Rectal smooth muscle tissue (tissue), 1 donor: ENCODE results near the gene KANK4.

Experiments used
- H3K27ac ChIP-seq: one replicate; pipeline ENCODE4 v1.7.0; 2013; ENCODE audit warnings: low read depth, low read length, inconsistent platforms
- H3K27me3 ChIP-seq: one replicate; pipeline ENCODE4 v1.7.0; 2013; ENCODE audit warnings: low read length; ENCODE audit not compliant: control insufficient read depth, insufficient read depth
- H3K36me3 ChIP-seq: one replicate; pipeline ENCODE4 v1.7.0; 2013; ENCODE audit warnings: low read length; ENCODE audit not compliant: control insufficient read depth, insufficient read depth
- H3K4me1 ChIP-seq: one replicate; pipeline ENCODE4 v1.7.0; 2013; ENCODE audit warnings: low read length; ENCODE audit not compliant: control insufficient read depth, insufficient read depth
- H3K4me3 ChIP-seq: one replicate; pipeline ENCODE4 v1.7.0; 2013; ENCODE audit warnings: low read length
- H3K9ac ChIP-seq: one replicate; pipeline ENCODE4 v1.7.0; 2013; ENCODE audit warnings: low read length

The KANK4 gene

GRCh38 chr1:62194651-62195544, 124.3 kb downstream of the KANK4 start, which contains the start of gene L1TD1:
Gene L1TD1 (plus strand): TSS chr1:62194849. CDS start chr1:62206629, 11,780 bp downstream.
- H3K4me3 ChIP-seq: no peak within 1 kb of the TSS
- no peak within 1 kb of the TSS for H3K9ac ChIP-seq
- no peaks in the 10 kb centered on the region for H3K27me3 ChIP-seq
- H3K27ac ChIP-seq: no peak within 1 kb of the TSS
- no peaks in the 10 kb centered on the region for H3K4me1 ChIP-seq
- H3K36me3 ChIP-seq: no peaks in the 10 kb centered on the region

- Histone ChIP-seq H3K36me3 (no peaks in the 10 kb centered on the region), H3K4me1 (no peaks in the 10 kb centered on the region), H3K4me3 (no peak overlapping the region), H3K27ac (no peak overlapping the region), H3K9ac (no peak overlapping the region), H3K27me3 (no peaks in the 10 kb centered on the region)
Observed at GRCh38 chr1:62188111-62188510, 131.1 kb downstream of the KANK4 start.

GRCh38 chr1:62187548-62187947, 131.7 kb downstream of the KANK4 start:
- Histone ChIP-seq H3K36me3 (no peaks in the 10 kb centered on the region), H3K27ac (no peak overlapping the region), H3K27me3 (no peaks in the 10 kb centered on the region), H3K9ac (no peak overlapping the region), H3K4me1 (no peaks in the 10 kb centered on the region), H3K4me3 (no peak overlapping the region)
